Measurements from ENCODE around the gene LAMP5.

DNA sequence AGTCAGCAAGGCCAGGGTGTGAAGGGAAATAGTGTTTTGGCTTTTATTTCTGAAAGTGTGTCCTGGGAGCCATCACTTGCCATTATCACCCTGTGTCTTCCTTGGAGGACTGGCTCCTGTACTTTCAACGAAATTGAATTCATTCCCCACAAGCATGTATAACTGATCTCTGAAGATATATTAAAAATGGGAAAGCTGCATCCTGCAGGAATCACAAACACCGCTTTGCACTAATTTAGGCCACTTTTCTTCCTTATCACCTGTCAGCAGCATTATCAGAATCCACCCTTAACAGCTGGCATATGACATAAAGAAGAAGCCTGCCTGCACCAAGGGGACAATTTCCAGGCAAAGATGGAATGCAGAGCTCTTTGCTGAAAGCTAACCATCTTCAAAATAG, 56.2 kb downstream of the LAMP5 start:
- no peak for TF ChIP-seq POLR2A (IDR thresholded peaks at IDR 0.05)
- TF ChIP-seq, protein P1, sequence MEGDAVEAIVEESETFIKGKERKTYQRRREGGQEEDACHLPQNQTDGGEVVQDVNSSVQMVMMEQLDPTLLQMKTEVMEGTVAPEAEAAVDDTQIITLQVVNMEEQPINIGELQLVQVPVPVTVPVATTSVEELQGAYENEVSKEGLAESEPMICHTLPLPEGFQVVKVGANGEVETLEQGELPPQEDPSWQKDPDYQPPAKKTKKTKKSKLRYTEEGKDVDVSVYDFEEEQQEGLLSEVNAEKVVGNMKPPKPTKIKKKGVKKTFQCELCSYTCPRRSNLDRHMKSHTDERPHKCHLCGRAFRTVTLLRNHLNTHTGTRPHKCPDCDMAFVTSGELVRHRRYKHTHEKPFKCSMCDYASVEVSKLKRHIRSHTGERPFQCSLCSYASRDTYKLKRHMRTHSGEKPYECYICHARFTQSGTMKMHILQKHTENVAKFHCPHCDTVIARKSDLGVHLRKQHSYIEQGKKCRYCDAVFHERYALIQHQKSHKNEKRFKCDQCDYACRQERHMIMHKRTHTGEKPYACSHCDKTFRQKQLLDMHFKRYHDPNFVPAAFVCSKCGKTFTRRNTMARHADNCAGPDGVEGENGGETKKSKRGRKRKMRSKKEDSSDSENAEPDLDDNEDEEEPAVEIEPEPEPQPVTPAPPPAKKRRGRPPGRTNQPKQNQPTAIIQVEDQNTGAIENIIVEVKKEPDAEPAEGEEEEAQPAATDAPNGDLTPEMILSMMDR (IDR thresholded peaks at IDR 0.05): no peak

All from prostate gland (tissue), 2 donors.